Measurements from ENCODE around the gene DGKI.
"Not testable (repeated sequence)": the region's sequence is repeated elsewhere in the genome, so short reads cannot be mapped to it uniquely, and the experiment has no call there.

Gene DGKI

GRCh38 chr7:137731436-137731835 is 115.3 kb downstream of the DGKI start:
- no peak for DNase-seq

- DNase-seq: no peak
Observed at GRCh38 chr7:137728426-137728825, 118.3 kb downstream of the DGKI start.

- no peak for DNase-seq
Observed at GRCh38 chr7:137727413-137727812, 119.4 kb downstream of the DGKI start.

GRCh38 chr7:137718355-137718754 is 128.4 kb downstream of the DGKI start:
- no peak for DNase-seq

- DNase-seq: no peak
Observed at GRCh38 chr7:137717811-137718271, 128.9 kb downstream of the DGKI start.

GRCh38 chr7:137717045-137717444 is 129.7 kb downstream of the DGKI start:
- DNase-seq: no peak

- DNase-seq: no peak
Observed at GRCh38 chr7:137716061-137716460, 130.7 kb downstream of the DGKI start.

GRCh38 chr7:137715533-137715932 is 131.2 kb downstream of the DGKI start:
- no peak for DNase-seq

GRCh38 chr7:137715121-137715520 is 131.7 kb downstream of the DGKI start:
- no peak for DNase-seq

GRCh38 chr7:137706330-137706729 is 140.4 kb downstream of the DGKI start:
- not testable (repeated sequence) for DNase-seq

GRCh38 chr7:137704723-137705122 is 142.1 kb downstream of the DGKI start:
- DNase-seq: no peak

GRCh38 chr7:137703291-137704010 is 143.3 kb downstream of the DGKI start:
- DNase-seq: no peak

GRCh38 chr7:137696988-137697387 is 149.8 kb downstream of the DGKI start:
- DNase-seq: no peak

- DNase-seq: no peak
Observed at GRCh38 chr7:137696376-137696775, 150.4 kb downstream of the DGKI start.

GRCh38 chr7:137695942-137696341 is 150.8 kb downstream of the DGKI start:
- no peak for DNase-seq

GRCh38 chr7:137695494-137695893 is 151.3 kb downstream of the DGKI start:
- no peak for DNase-seq

GRCh38 chr7:137694405-137694804 is 152.4 kb downstream of the DGKI start:
- no peak for DNase-seq

GRCh38 chr7:137692399-137692798 is 154.4 kb downstream of the DGKI start:
- DNase-seq: no peak

GRCh38 chr7:137691566-137691965 is 155.2 kb downstream of the DGKI start:
- no peak for DNase-seq

- DNase-seq: no peak
Observed at GRCh38 chr7:137690635-137691034, 156.1 kb downstream of the DGKI start.

- DNase-seq: no peak
Observed at GRCh38 chr7:137689761-137690160, 157.0 kb downstream of the DGKI start.

- DNase-seq: no peak
Observed at GRCh38 chr7:137687556-137688265, 159.1 kb downstream of the DGKI start.

GRCh38 chr7:137685433-137686164 is 161.2 kb downstream of the DGKI start:
- no peak for DNase-seq

- DNase-seq: no peak
Observed at GRCh38 chr7:137684776-137685175, 162.0 kb downstream of the DGKI start.
